Fibroblast of villous mesenchyme (primary cell): Measurements from ENCODE around the gene STOM. TPM values are rescaled to one million over a fixed set of nuclear protein-coding genes. Genes with fewer than 3 reads are reported as not detected.

ENCODE experiments used
- DNase-seq: peaks from one replicate; pipeline ENCODE4 v3.0.0-alpha.2; 2010; ENCODE audit warnings: low read depth
- H3K4me3 ChIP-seq: 2 replicates; pipeline ENCODE4 v1.5.1; 2011; ENCODE audit warnings: low read depth, mild to moderate bottlenecking, low read length
- CTCF ChIP-seq: IDR thresholded peaks from 2 replicates; pipeline ENCODE4 v1.5.1; 2012; ENCODE audit warnings: low read depth, mild to moderate bottlenecking, low read length; ENCODE audit not compliant: insufficient read depth
- total RNA-seq: library from RNA; depleted of rRNA; stranded (reverse); fragments of >200 nt; gene quantifications from 2 replicates; pipeline ENCODE4 v1.2.3, GENCODE V29; 2012

The STOM gene
- total RNA-seq, 1 donor: 168 TPM

DNA sequence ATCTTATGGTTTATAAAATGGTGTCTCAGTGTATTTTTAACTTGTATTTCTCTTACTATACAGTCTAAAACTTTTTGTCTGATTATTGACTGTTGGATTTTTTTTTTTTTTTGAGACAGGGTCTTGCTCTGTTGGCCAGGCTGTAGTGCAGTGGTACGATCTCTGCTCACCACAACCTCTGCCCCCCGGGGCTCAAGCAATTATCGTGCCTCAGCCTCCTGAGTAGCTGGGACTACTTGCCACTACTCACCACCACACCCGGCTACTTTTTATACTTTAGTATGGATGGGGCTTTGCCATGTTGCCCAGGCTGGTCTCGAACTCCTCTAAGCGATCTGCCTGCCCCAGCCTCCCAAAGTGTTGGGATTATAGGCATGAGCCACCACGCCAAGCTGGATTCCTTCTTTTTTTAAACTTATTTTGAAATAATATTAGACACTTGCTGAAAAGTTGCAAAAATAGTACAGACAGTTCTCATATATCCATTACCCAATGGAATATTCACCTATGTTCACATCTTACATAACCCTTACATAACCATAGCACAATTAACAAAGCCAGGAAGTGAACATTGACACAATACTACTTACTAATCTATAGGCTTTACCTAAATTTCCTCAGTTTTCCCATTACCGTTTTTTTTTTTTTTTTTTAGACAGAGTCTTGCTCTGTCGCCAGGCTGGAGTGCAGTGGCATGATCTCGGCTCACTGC is 47.2 kb downstream of the STOM start:
- no peak for TF ChIP-seq CTCF
- DNase-seq: no peak
- no peak overlapping the region for H3K4me3 ChIP-seq

DNA sequence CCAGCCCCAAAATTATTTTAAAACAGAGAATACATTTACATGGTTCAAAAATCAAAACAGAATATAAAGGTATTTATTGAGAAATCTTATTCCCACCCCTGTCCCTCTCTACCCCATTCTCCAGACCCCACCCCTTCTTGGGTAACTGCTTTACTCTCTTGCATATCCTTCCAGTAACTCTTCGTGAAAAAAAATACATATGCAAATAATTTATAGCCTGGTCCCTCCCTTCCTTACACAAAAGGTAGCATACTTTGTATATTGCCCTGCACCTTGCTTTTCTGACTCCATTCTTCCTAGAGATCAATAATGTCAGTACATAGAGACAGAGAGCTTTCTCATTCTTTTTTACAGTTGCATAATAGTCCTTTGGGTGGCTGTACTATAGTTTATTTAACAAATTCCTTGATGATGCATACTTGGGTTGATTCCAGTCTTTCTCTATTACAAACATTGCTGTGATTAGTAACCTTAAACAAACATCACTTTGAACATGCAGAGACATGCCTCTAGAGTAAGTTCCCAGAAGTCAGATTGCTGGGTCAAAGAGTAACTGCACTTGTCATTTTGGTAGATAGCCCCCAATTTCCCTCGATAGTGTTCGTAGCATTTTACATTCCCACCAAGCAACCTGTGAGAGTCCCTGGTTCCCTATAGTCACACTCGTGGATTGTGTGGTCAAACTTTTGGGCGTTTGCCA is 47.9 kb downstream of the STOM start:
- TF ChIP-seq CTCF: no peak
- DNase-seq: peak; percentile 96
- no peak overlapping the region for H3K4me3 ChIP-seq

DNA sequence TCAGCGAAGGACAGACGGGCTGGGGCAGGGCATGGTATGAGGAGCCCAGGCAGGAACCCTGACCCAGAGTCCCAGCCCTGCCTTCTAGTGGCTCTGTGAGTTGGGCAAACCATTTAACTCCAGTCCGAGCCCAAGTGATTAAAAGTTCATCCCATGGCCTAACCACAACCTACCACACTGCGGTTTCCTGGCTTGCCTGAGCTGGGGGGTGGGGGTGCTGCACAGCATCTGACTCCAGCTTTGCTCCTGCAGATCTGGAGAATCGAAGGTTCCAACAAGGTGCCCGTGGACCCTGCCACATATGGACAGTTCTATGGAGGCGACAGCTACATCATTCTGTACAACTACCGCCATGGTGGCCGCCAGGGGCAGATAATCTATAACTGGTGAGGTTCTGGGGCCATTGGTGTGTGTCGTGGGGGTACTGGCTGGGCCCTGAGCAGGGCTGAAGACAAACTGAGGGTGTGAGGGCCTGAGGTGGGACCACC is 49.0 kb downstream of the STOM start:
- TF ChIP-seq CTCF: no peak
- H3K4me3 ChIP-seq: no peak overlapping the region
- DNase-seq: peak; percentile 86

DNA sequence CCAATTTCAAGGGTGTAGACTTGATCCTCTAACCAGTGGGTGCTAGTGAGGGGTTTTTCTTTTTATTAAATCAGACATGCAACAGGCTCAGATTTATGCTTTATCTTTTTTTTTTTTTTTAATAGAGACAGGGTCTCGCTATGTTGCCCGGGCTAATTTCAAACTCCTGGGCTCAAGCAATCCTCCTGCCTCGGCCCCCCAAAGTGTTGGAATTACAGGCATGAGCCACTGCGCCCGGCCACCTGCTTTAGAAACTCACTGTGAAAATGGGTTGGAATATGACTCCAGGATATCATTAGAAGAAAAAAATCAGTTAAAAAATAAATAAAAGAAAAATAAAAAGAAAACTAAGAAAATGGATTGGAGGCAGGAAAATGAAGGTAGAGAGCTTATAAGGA is 50.7 kb downstream of the STOM start:
- no peak for TF ChIP-seq CTCF
- DNase-seq: no peak
- H3K4me3 ChIP-seq: no peak overlapping the region

GRCh38 chr9:121318631-121319382 is 51.2 kb downstream of the STOM start:
- no peak for DNase-seq
- no peak overlapping the region for H3K4me3 ChIP-seq
- TF ChIP-seq CTCF: no peak

DNA sequence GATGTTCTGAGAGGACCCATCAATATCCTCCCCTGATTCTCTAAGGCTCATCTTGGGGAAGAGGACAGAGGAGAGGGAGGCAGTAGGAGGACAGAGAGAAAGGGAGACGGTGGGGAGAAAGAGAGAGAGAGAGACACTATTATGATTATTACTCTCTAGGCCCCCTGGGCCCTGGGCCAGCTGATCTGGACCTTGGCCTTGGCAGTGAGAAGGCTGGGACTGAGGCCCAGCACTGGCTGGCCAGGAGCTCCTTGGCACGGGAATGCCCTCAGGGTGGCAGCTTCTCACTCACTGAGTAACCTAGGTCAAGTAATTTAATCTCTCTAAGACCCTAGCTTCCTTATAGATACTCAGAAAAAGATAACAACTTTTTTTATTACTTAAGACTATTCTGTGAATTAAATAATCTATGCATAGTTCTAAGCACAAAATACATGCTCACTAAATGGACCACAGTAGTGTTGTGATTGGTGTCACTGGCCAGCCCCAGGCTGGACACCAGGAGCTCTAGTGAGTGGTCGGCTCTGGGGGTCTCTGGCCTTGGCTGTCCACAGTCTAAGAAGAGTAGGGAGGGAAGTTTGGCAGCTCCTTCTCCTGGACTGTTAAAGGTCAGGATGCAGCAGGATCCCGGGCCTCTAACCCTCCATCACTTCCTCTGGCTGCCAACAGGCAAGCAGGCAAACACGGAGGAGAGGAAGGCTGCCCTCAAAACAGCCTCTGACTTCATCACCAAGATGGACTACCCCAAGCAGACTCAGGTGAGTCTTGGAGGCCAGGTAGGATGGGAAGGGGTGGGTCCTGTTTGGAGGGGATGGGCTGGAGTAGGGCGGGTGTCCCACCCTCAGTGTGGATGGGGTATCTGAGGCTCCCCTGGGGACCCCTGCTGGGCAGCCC is 52.1 kb downstream of the STOM start:
- no peak for TF ChIP-seq CTCF
- H3K4me3 ChIP-seq: no peak overlapping the region
- no peak for DNase-seq
